Fibroblast of pulmonary artery (primary cell): ENCODE measurements around the gene KIRREL1.
A peak's percentile ranks its signal among the peaks of the same experiment; 100 is the strongest.

Experiments used
- DNase-seq: peaks from one replicate; pipeline ENCODE4 v3.0.0-alpha.2; 2010; ENCODE audit warnings: low read depth
- H3K4me3 ChIP-seq: replicated peaks from 2 replicates; pipeline ENCODE4 v1.5.1; 2011; ENCODE audit warnings: low read depth, mild to moderate bottlenecking, control low read depth, low read length, moderate library complexity
- CTCF ChIP-seq: IDR thresholded peaks from 2 replicates; pipeline ENCODE4 v1.5.1; 2011; ENCODE audit warnings: mild to moderate bottlenecking, control low read depth, low read length, inconsistent platforms; ENCODE audit errors: missing control alignments

The KIRREL1 gene

GRCh38 chr1:158002631-158003405 is 9.4 kb downstream of the KIRREL1 start:
- TF ChIP-seq CTCF = no peak
- H3K4me3 ChIP-seq = no peak overlapping the region
- DNase-seq = peak; percentile 62

GRCh38 chr1:158003406-158003800 is 10.0 kb downstream of the KIRREL1 start:
- DNase-seq = peak; percentile 58
- TF ChIP-seq CTCF = no peak
- no peak overlapping the region for H3K4me3 ChIP-seq

- no peak for DNase-seq
- TF ChIP-seq CTCF = no peak
- H3K4me3 ChIP-seq = no peak overlapping the region
Observed at GRCh38 chr1:158005224-158005623, 11.8 kb downstream of the KIRREL1 start.

GRCh38 chr1:158007180-158007579 is 13.7 kb downstream of the KIRREL1 start:
- no peak for DNase-seq
- TF ChIP-seq CTCF = no peak
- no peak overlapping the region for H3K4me3 ChIP-seq

GRCh38 chr1:158007667-158008386 is 14.4 kb downstream of the KIRREL1 start:
- no peak overlapping the region for H3K4me3 ChIP-seq
- DNase-seq = no peak
- TF ChIP-seq CTCF = no peak

- no peak for DNase-seq
- H3K4me3 ChIP-seq = no peak overlapping the region
- TF ChIP-seq CTCF = no peak
Observed at GRCh38 chr1:158008630-158009029, 15.2 kb downstream of the KIRREL1 start.

- no peak for TF ChIP-seq CTCF
- H3K4me3 ChIP-seq = no peak overlapping the region
- no peak for DNase-seq
Observed at GRCh38 chr1:158011714-158012113, 18.3 kb downstream of the KIRREL1 start.
